ENCODE measurements around the gene MTRR. TPM values are rescaled to one million over a fixed set of nuclear protein-coding genes. Genes with fewer than 3 reads are reported as not detected.
"Not testable (repeated sequence)": the region's sequence is repeated elsewhere in the genome, so short reads cannot be mapped to it uniquely, and the experiment has no call there.

Gene MTRR
- total RNA-seq, 1 donor from 2014 or later: 28.4 TPM

GRCh38 chr5:7908317-7908716 is 39.4 kb downstream of the MTRR start:
- no peak overlapping the region for H3K4me3 Mint-ChIP-seq (ENCODE audit: unreplicated experiment)
- no peaks in the 10 kb centered on the region for H3K9me3 Mint-ChIP-seq (ENCODE audit: unreplicated experiment)
- H3K4me1 Mint-ChIP-seq (ENCODE audit: unreplicated experiment): no peaks in the 10 kb centered on the region
- no peak overlapping the region for H3K27ac Mint-ChIP-seq (ENCODE audit: unreplicated experiment)
- no peak for DNase-seq (ENCODE audit: low spot score)
- H3K36me3 Mint-ChIP-seq (ENCODE audit: low read depth, unreplicated experiment): peaks cover 20% of the 10 kb centered on the region
- H3K27me3 Mint-ChIP-seq (ENCODE audit: unreplicated experiment): no peaks in the 10 kb centered on the region
- TF ChIP-seq CTCF (IDR thresholded peaks at IDR 0.05; ENCODE audit: unreplicated experiment): no peak

- no peak for TF ChIP-seq CTCF (IDR thresholded peaks at IDR 0.05; ENCODE audit: unreplicated experiment)
- Mint-ChIP-seq H3K4me3 (ENCODE audit: unreplicated experiment) (no peak overlapping the region), H3K27me3 (ENCODE audit: unreplicated experiment) (no peaks in the 10 kb centered on the region), H3K27ac (ENCODE audit: unreplicated experiment) (no peak overlapping the region), H3K36me3 (ENCODE audit: low read depth, unreplicated experiment) (peaks cover 18% of the 10 kb centered on the region), H3K4me1 (ENCODE audit: unreplicated experiment) (no peaks in the 10 kb centered on the region), H3K9me3 (ENCODE audit: unreplicated experiment) (no peaks in the 10 kb centered on the region)
- DNase-seq (ENCODE audit: low spot score): no peak
These were observed 41.9 kb downstream of the MTRR start for GRCh38 chr5:7910738-7911428.

- H3K27me3 Mint-ChIP-seq (ENCODE audit: unreplicated experiment); H3K9me3 Mint-ChIP-seq (ENCODE audit: unreplicated experiment): not testable (repeated sequence)
These were observed 42.5 kb downstream of the MTRR start for GRCh38 chr5:7911429-7911771.

GRCh38 chr5:7916171-7916804 is 47.3 kb downstream of the MTRR start:
- H3K27ac Mint-ChIP-seq (ENCODE audit: unreplicated experiment): no peak overlapping the region
- no peaks in the 10 kb centered on the region for H3K4me1 Mint-ChIP-seq (ENCODE audit: unreplicated experiment)
- H3K36me3 Mint-ChIP-seq (ENCODE audit: low read depth, unreplicated experiment): peaks cover 4% of the 10 kb centered on the region
- no peak for DNase-seq (ENCODE audit: low spot score)
- H3K9me3 Mint-ChIP-seq (ENCODE audit: unreplicated experiment): no peaks in the 10 kb centered on the region
- no peak for TF ChIP-seq CTCF (IDR thresholded peaks at IDR 0.05; ENCODE audit: unreplicated experiment)
- H3K27me3 Mint-ChIP-seq (ENCODE audit: unreplicated experiment): no peaks in the 10 kb centered on the region
- H3K4me3 Mint-ChIP-seq (ENCODE audit: unreplicated experiment): no peak overlapping the region

More at GRCh38 chr5:7911429-7911771, 42.5 kb downstream of the MTRR start:
- H3K4me3 Mint-ChIP-seq (ENCODE audit: unreplicated experiment); DNase-seq (ENCODE audit: low spot score); H3K4me1 Mint-ChIP-seq (ENCODE audit: unreplicated experiment): not testable (repeated sequence)
- Mint-ChIP-seq H3K36me3 (ENCODE audit: low read depth, unreplicated experiment) (peaks cover 18% of the 10 kb centered on the region), H3K27ac (ENCODE audit: unreplicated experiment) (peak overlapping the region; percentile 61)

GRCh38 chr5:7917130-7918123 is 48.5 kb downstream of the MTRR start:
- TF ChIP-seq CTCF (IDR thresholded peaks at IDR 0.05; ENCODE audit: unreplicated experiment): no peak
- Mint-ChIP-seq H3K4me1 (ENCODE audit: unreplicated experiment) (no peaks in the 10 kb centered on the region), H3K4me3 (ENCODE audit: unreplicated experiment) (no peak overlapping the region), H3K27me3 (ENCODE audit: unreplicated experiment) (no peaks in the 10 kb centered on the region), H3K36me3 (ENCODE audit: low read depth, unreplicated experiment) (no peaks in the 10 kb centered on the region), H3K27ac (ENCODE audit: unreplicated experiment) (no peak overlapping the region), H3K9me3 (ENCODE audit: unreplicated experiment) (no peaks in the 10 kb centered on the region)
- no peak for DNase-seq (ENCODE audit: low spot score)
